H1 (cell line): ENCODE measurements around the gene FYTTD1. TPM values are rescaled to one million over a fixed set of nuclear protein-coding genes. Genes with fewer than 3 reads are reported as not detected.
"Not testable (repeated sequence)": the region's sequence is repeated elsewhere in the genome, so short reads cannot be mapped to it uniquely, and the experiment has no call there.

Experiments used
- CTCF ChIA-PET: fragments of 300-600 bp; sonication (Branson Sonifier 250); formaldehyde crosslinking; loops from one replicate; lab custom pipeline; 2021; ENCODE audit not compliant: partially characterized antibody; lab: Charles Lee
- POLR2A ChIA-PET: fragments of 300-600 bp; sonication (Branson Sonifier 250); formaldehyde crosslinking; loops from one replicate; lab custom pipeline; 2021; ENCODE audit warnings: inconsistent platforms; ENCODE audit not compliant: partially characterized antibody; lab: Charles Lee
- DNase-seq, 2 experiments: peaks; one replicate each; pipeline versions ENCODE4 v3.0.0 to v3.0.0-alpha.2; 2010 to 2022; ENCODE audit warnings: low spot score in 2 of 2, low read depth in 1 of 2, mixed read lengths in 1 of 2
- FAIRE-seq: peaks from 2 replicates; lab custom pipeline; 2011; peaks lifted over from hg19 to GRCh38; lab: Jason Lieb, UNC
- H2AFZ ChIP-seq: 2 replicates; pipeline ENCODE4 v1.8.1; 2012; ENCODE audit warnings: low read length, inconsistent platforms
- H2AK5ac ChIP-seq: 2 replicates; pipeline ENCODE4 v1.6.1; 2013; ENCODE audit warnings: low read depth, low read length
- H2BK120ac ChIP-seq: replicated peaks from 2 replicates; pipeline ENCODE3; 2013; ENCODE audit warnings: low read depth, low read length, inconsistent platforms
- H2BK12ac ChIP-seq: 2 replicates; pipeline ENCODE4 v1.6.1; 2013; ENCODE audit warnings: low read depth, low read length
- H2BK15ac ChIP-seq: 2 replicates; pipeline ENCODE4 v1.6.1; 2013; ENCODE audit warnings: low read length
- H2BK20ac ChIP-seq: 2 replicates; pipeline ENCODE4 v1.6.1; 2013; ENCODE audit warnings: low read length
- H2BK5ac ChIP-seq: 2 replicates; pipeline ENCODE4 v1.6.1; 2013; ENCODE audit warnings: low read depth, low read length
- H3K14ac ChIP-seq: 2 replicates; pipeline ENCODE4 v1.6.1; 2013; ENCODE audit warnings: inconsistent platforms; ENCODE audit not compliant: insufficient read length
- H3K18ac ChIP-seq: 2 replicates; pipeline ENCODE4 v1.6.1; 2013; ENCODE audit warnings: low read length; ENCODE audit errors: extremely low read depth
- H3K23ac ChIP-seq: 2 replicates; pipeline ENCODE4 v1.6.1; 2013; ENCODE audit warnings: inconsistent platforms; ENCODE audit not compliant: insufficient read length
- H3K23me2 ChIP-seq: 2 replicates; pipeline ENCODE4 v1.6.1; 2013; ENCODE audit warnings: low read depth, low read length
- H3K27ac ChIP-seq: 2 replicates; pipeline ENCODE4 v1.6.1; 2011; ENCODE audit warnings: low read depth, low read length, inconsistent platforms
- H3K27me3 ChIP-seq, 4 experiments: replicated peaks in 1 of 4; 1 replicate in 1 of 4; 2 replicates in 3 of 4; pipeline versions ENCODE4 v1.6.1 to v1.8.1; 2011 to 2013; ENCODE audit warnings: low read length in 3 of 4, mild to moderate bottlenecking in 3 of 4, inconsistent platforms in 2 of 4, mixed read lengths in 2 of 4, moderate library complexity in 1 of 4; ENCODE audit not compliant: control insufficient read depth in 3 of 4, insufficient read depth in 3 of 4; ENCODE audit errors: extremely low read depth in 1 of 4
- H3K36me3 ChIP-seq, 4 experiments: 2 replicates each; pipeline versions ENCODE4 v1.6.1 to v1.8.1; 2011 to 2013; ENCODE audit warnings: mild to moderate bottlenecking in 4 of 4, low read length in 3 of 4, moderate library complexity in 2 of 4, control low read depth in 1 of 4, inconsistent platforms in 1 of 4; ENCODE audit not compliant: insufficient read depth in 4 of 4, control insufficient read depth in 2 of 4
- H3K4ac ChIP-seq: replicated peaks from 2 replicates; pipeline ENCODE3; 2013; ENCODE audit warnings: low read length, low read depth, mixed read lengths, inconsistent platforms; ENCODE audit not compliant: insufficient read length
- H3K4me1 ChIP-seq, 4 experiments: replicated peaks in 1 of 4; 1 replicate in 1 of 4; 2 replicates in 3 of 4; pipeline versions ENCODE4 v1.6.1 to v1.8.1; 2011 to 2013; ENCODE audit warnings: low read length in 3 of 4, inconsistent platforms in 2 of 4, mixed read lengths in 1 of 4; ENCODE audit not compliant: insufficient read depth in 4 of 4, control insufficient read depth in 3 of 4
- H3K4me2 ChIP-seq, 2 experiments: 2 replicates each; pipeline versions ENCODE4 v1.6.1 to v1.8.1; 2011 to 2013; ENCODE audit warnings: low read depth in 2 of 2, low read length in 2 of 2, control low read depth in 1 of 2, inconsistent platforms in 1 of 2, mild to moderate bottlenecking in 1 of 2; ENCODE audit not compliant: insufficient read depth in 1 of 2
- H3K4me3 ChIP-seq, 4 experiments: fragments of 200-600, 300-600 bp in 1 of 4; sonication (generic), shearing (Covaris generic), sonication (Bioruptor Twin) in 1 of 4; 2 replicates each; pipeline versions ENCODE4 v1.5.1 to v1.8.1; 2011 to 2016; ENCODE audit warnings: low read length in 4 of 4, low read depth in 3 of 4, control low read depth in 2 of 4, inconsistent platforms in 2 of 4, mild to moderate bottlenecking in 2 of 4, mixed read lengths in 1 of 4, moderate library complexity in 1 of 4; ENCODE audit not compliant: insufficient read depth in 2 of 4; ENCODE audit errors: extremely low read depth in 1 of 4
- H3K56ac ChIP-seq: replicated peaks from 2 replicates; pipeline ENCODE3; 2013; ENCODE audit warnings: low read depth, mild to moderate bottlenecking, mixed read lengths, low read length, inconsistent platforms; ENCODE audit not compliant: insufficient read length
- H3K79me1 ChIP-seq: 2 replicates; pipeline ENCODE4 v1.6.1; 2013; ENCODE audit warnings: low read depth, low read length, control low read depth
- H3K79me2 ChIP-seq, 2 experiments: 2 replicates each; pipeline versions ENCODE4 v1.6.1 to v1.8.1; 2012 to 2013; ENCODE audit warnings: low read length in 2 of 2, mild to moderate bottlenecking in 2 of 2, inconsistent platforms in 1 of 2; ENCODE audit not compliant: insufficient read depth in 2 of 2, control insufficient read depth in 1 of 2
- H3K9ac ChIP-seq, 4 experiments: replicated peaks in 1 of 4; 1 replicate in 1 of 4; 2 replicates in 3 of 4; pipeline versions ENCODE4 v1.6.1 to v1.8.1; 2011 to 2013; ENCODE audit warnings: low read depth in 3 of 4, low read length in 3 of 4, control low read depth in 2 of 4, mild to moderate bottlenecking in 2 of 4, moderate library complexity in 2 of 4, inconsistent platforms in 1 of 4; ENCODE audit errors: extremely low read depth in 1 of 4
- H3K9me3 ChIP-seq, 2 experiments: 2 replicates each; pipeline versions ENCODE4 v1.6.1 to v1.8.1; 2012 to 2013; ENCODE audit warnings: mild to moderate bottlenecking in 2 of 2, moderate library complexity in 2 of 2, control low read depth in 1 of 2, inconsistent platforms in 1 of 2, low read depth in 1 of 2, low read length in 1 of 2, mixed read lengths in 1 of 2; ENCODE audit not compliant: insufficient read depth in 2 of 2
- H4K20me1 ChIP-seq, 2 experiments: replicated peaks in 1 of 2; 2 replicates each; pipeline versions ENCODE3 to v1.8.1; 2011 to 2013; ENCODE audit warnings: inconsistent platforms in 2 of 2, low read length in 2 of 2, mild to moderate bottlenecking in 1 of 2; ENCODE audit not compliant: insufficient read depth in 2 of 2, control insufficient read depth in 1 of 2
- H4K5ac ChIP-seq: 2 replicates; pipeline ENCODE4 v1.6.1; 2013; ENCODE audit warnings: low read length, low read depth, mixed read lengths, inconsistent platforms; ENCODE audit not compliant: insufficient read length
- H4K8ac ChIP-seq: 2 replicates; pipeline ENCODE4 v1.8.0; 2013; ENCODE audit warnings: mild to moderate bottlenecking, moderate library complexity, low read length, inconsistent platforms; ENCODE audit not compliant: insufficient read depth; ENCODE audit errors: extremely low read depth
- H4K91ac ChIP-seq: replicated peaks from 2 replicates; pipeline ENCODE3; 2013; ENCODE audit warnings: low read length, mixed read lengths, inconsistent platforms; ENCODE audit not compliant: insufficient read length
- WGBS, 2 experiments: shearing (Covaris generic) in 1 of 2; methylation state at CpG; one replicate each; pipeline versions ENCODE4 v1.1.6 to v1.1.7; 2013 to 2015; ENCODE audit warnings: low lambda C conversion rate in 2 of 2, mixed read lengths in 2 of 2, inconsistent platforms in 1 of 2, low coverage in 1 of 2, missing lambda C conversion rate in 1 of 2; ENCODE audit not compliant: insufficient replicate concordance in 2 of 2, insufficient coverage in 1 of 2, insufficient read length in 1 of 2; ENCODE audit errors: extremely low coverage in 1 of 2, missing lambda C conversion rate in 1 of 2; 5-methylcytosine and 5-hydroxymethylcytosine counted together
- polyA plus RNA-seq, 7 experiments: library from polyadenylated mRNA; depleted of rRNA in 3 of 7; stranded (reverse) in 5 of 7; unstranded in 2 of 7; fragments of >200 nt in 5 of 7; fragments of 200-250 nt in 2 of 7; gene quantifications; 1 replicate in 5 of 7; 2 replicates in 1 of 7; 4 replicates in 1 of 7; pipeline versions ENCODE4 v1.2.1 to v1.2.3, GENCODE V29; 2011 to 2013; ENCODE audit warnings: missing spikeins in 2 of 7, mixed read lengths in 2 of 7
- total RNA-seq: library from RNA; stranded (reverse); fragmentation: NEBNext Ultra II Directional; extraction: Animal tissue kit (Norgen Biotek cat#: 25700); gene quantifications from 2 replicates; pipeline ENCODE4 v1.2.1, GENCODE V29; 2021

FYTTD1 gene
- total and polyA plus RNA-seq, 2 of the 8 experiments (the other 6 are each of a cell fraction or from before 2014, with no cell fraction given) = 3.1 to 24.4 TPM

GRCh38 chr3:197727878-197728277 is 21.8 kb upstream of the FYTTD1 start:
- H2AFZ ChIP-seq, H3K18ac ChIP-seq, H3K27me3 ChIP-seq, H4K91ac ChIP-seq, DNase-seq, H3K23me2 ChIP-seq, H3K9me3 ChIP-seq, H3K56ac ChIP-seq, FAIRE-seq, H3K79me1 ChIP-seq, H3K14ac ChIP-seq, H2BK15ac ChIP-seq, POLR2A ChIA-PET, H3K79me2 ChIP-seq, H3K4ac ChIP-seq, H2BK120ac ChIP-seq, H3K36me3 ChIP-seq, H4K8ac ChIP-seq, H3K4me2 ChIP-seq, H2AK5ac ChIP-seq, H3K4me1 ChIP-seq, H3K4me3 ChIP-seq, H4K20me1 ChIP-seq, H3K23ac ChIP-seq, H3K27ac ChIP-seq, H2BK12ac ChIP-seq, H4K5ac ChIP-seq, H2BK5ac ChIP-seq, H2BK20ac ChIP-seq: not testable (repeated sequence)
- CTCF ChIA-PET = interaction anchor here (0.6 to 1.9 kb wide), 3 partner anchors 12 to 461 kb away, joined by 3 to 6 read pairs (median 3); no protein-coding TSS in a partner anchor
- 0 out of 7 replicates have a peak overlapping the region, but pooled peaks of 1 of the 4 experiments have one; percentile 11 for H3K9ac ChIP-seq
- WGBS, 2 experiments = 93% methylated on average over 3 of the region's 3 CpGs; no CpG with 5 or more reads in 1 of the 2 experiments
